DND-41 (cell line): ENCODE results near the gene EIF4H.

ENCODE experiments used
- CTCF ChIP-seq: IDR thresholded peaks from 2 replicates; pipeline ENCODE4 v1.5.1; 2012; ENCODE audit warnings: borderline replicate concordance, low read length, moderate library complexity, mild to moderate bottlenecking; ENCODE audit not compliant: poor library complexity, severe bottlenecking; ENCODE audit errors: extremely low read depth
- EZH2 ChIP-seq: IDR thresholded peaks from 3 replicates; pipeline ENCODE4 v1.6.1; 2012; ENCODE audit warnings: borderline replicate concordance, low read depth, mild to moderate bottlenecking, moderate library complexity, low read length, inconsistent platforms; ENCODE audit not compliant: severe bottlenecking

- no peak for TF ChIP-seq CTCF
- TF ChIP-seq EZH2: no peak
Observed at GRCh38 chr7:74173074-74173473, 1.1 kb upstream of the EIF4H start.
